Measurements from ENCODE around the gene RAB7A.
A peak's percentile ranks its signal among the peaks of the same experiment; 100 is the strongest.
"Not testable (repeated sequence)": the region's sequence is repeated elsewhere in the genome, so short reads cannot be mapped to it uniquely, and the experiment has no call there.

Gene RAB7A

DNA sequence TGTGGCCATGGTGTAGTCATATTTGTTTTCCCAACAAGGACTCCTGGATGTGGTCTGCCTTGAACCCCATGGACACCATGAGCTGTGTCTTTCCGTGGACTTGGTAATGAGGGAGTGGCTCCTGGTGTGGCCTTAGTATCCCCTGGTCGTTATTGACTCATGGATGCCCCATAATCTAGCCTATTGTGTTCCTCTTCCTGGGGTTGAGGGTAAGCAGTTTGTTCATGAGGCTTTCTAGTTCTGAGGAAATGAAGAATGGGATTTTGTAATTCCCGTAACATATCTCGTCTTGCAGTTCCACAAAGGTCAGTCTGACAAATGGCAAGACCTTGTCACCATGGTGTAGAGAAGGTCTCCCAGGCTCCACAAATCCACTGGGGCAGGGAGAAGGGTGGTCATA is 22.6 kb downstream of the RAB7A start:
- peaks cover 25% of the 10 kb centered on the region for H3K4me1 Mint-ChIP-seq
- CTCF ChIA-PET = interaction anchor here (1.6 kb wide), 1 partner anchor 9 kb away, joined by 3 read pairs; no protein-coding TSS in a partner anchor
- H3K9me3 Mint-ChIP-seq = peaks cover 2% of the 10 kb centered on the region
- H3K27me3 Mint-ChIP-seq = no peaks in the 10 kb centered on the region
- DNase-seq = no peak
- H3K4me3 Mint-ChIP-seq = no peak overlapping the region
- H3K36me3 Mint-ChIP-seq = peaks cover 50% of the 10 kb centered on the region
- H3K27ac Mint-ChIP-seq = no peak overlapping the region

DNA sequence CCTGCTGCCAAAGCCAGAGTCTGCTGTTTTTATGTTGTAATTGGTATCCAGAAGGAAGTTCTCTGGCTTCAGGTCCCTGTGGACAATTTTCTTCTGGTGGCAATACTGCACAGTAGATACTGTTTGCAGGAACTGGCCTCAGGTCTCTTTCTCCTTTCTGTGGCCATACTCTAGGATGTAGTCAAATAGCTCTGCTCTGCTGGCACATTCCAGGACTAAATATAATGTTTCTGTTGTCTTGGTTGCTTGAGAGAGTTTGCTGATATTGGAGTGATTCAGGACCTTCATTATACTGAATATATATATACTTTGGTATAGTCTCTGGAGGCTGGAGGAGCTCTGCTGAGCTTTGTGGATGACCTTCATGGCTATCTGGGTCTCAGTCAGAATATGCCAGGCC is 23.1 kb downstream of the RAB7A start:
- H3K27ac Mint-ChIP-seq = no peak overlapping the region

DNA sequence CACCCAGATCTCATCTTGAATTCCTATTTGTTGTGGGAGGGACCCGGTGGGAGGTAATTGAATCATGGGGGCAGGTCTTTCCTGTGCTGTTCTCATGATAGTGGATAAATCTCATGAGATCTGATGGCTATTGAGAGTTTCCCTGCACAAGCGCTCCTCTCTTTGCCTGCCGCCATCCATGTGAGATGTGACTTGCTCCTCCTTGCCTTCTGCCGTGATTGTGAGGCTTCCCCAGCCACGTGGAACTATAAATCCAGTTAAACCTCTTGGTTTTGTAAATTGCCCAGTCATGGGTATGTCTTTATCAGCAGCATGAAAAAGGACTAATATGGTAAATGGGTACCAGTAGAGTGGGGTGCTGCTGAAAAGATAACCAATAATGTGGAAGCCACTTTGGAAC is 23.6 kb downstream of the RAB7A start:
- CTCF ChIA-PET = interaction anchor here (1.6 kb wide), 1 partner anchor 10 kb away, joined by 3 read pairs; no protein-coding TSS in a partner anchor
- H3K4me3 Mint-ChIP-seq, DNase-seq, H3K27me3 Mint-ChIP-seq, H3K9me3 Mint-ChIP-seq, H3K27ac Mint-ChIP-seq: not testable (repeated sequence)
- Mint-ChIP-seq H3K4me1 (peaks cover 30% of the 10 kb centered on the region), H3K36me3 (peaks cover 44% of the 10 kb centered on the region)

More for the DNA sequence above, 23.1 kb downstream of the RAB7A start:
- Mint-ChIP-seq H3K4me1 (peaks cover 30% of the 10 kb centered on the region), H3K4me3 (no peak overlapping the region), H3K9me3 (peaks cover 2% of the 10 kb centered on the region), H3K36me3 (peaks cover 45% of the 10 kb centered on the region), H3K27me3 (no peaks in the 10 kb centered on the region)
- CTCF ChIA-PET = interaction anchor here (1.6 kb wide), 1 partner anchor 10 kb away, joined by 3 read pairs; no protein-coding TSS in a partner anchor
- DNase-seq = no peak

DNA sequence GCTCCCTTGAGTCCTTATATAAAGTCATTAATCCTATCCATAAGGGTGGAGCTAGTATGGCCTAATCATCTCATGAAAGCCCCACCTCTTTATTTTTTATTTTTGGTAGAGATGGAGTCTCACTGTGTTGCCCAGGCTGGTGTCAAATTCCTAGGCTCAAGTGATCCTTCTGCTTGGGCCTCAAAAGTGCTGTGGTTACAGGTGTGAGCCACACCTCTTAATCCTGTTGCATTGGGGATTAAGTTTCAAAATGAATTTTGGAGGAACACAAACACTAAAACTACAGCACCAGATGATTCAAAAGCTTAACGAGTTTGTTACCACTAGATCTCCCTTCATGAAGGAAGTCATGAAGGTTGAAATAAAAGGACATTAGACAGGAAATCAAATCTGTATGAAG is 27.7 kb downstream of the RAB7A start:
- CTCF ChIA-PET = interaction anchor here (1.0 to 1.7 kb wide), 3 partner anchors 35 to 72 kb away, joined by 3 read pairs; no protein-coding TSS in a partner anchor
- Mint-ChIP-seq H3K4me3 (no peak overlapping the region), H3K27ac (no peak overlapping the region), H3K27me3 (no peaks in the 10 kb centered on the region), H3K36me3 (peaks cover 36% of the 10 kb centered on the region), H3K4me1 (peaks cover 38% of the 10 kb centered on the region), H3K9me3 (peaks cover 2% of the 10 kb centered on the region)
- no peak for DNase-seq

DNA sequence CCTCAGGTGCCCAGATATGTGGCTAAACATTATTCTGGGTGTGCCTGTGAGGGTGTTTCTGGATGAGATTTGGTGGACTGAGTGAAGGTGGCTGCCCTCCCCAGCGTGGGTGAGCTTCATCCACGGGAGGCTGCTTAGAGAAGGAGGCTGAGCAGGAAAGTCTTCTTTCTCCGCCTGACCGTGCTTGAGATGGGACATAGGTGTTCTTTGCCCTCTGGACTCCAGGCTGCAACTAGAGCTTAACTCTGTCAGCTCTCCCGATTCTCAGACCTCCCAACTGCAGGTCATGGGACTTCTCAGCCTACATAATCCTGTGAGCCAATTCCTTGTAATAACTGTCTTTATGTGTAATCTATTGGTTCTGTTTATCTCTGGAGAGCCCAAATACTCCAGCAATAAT is 34.1 kb downstream of the RAB7A start:
- Mint-ChIP-seq H3K9me3 (no peaks in the 10 kb centered on the region), H3K27me3 (no peaks in the 10 kb centered on the region), H3K27ac (no peak overlapping the region), H3K36me3 (peaks cover 16% of the 10 kb centered on the region), H3K4me3 (no peak overlapping the region), H3K4me1 (peaks cover 26% of the 10 kb centered on the region)
- DNase-seq = no peak
- CTCF ChIA-PET = interaction anchor here (1.0 to 1.6 kb wide), 2 partner anchors 35 to 80 kb away, joined by 3 to 4 read pairs; no protein-coding TSS in a partner anchor

DNA sequence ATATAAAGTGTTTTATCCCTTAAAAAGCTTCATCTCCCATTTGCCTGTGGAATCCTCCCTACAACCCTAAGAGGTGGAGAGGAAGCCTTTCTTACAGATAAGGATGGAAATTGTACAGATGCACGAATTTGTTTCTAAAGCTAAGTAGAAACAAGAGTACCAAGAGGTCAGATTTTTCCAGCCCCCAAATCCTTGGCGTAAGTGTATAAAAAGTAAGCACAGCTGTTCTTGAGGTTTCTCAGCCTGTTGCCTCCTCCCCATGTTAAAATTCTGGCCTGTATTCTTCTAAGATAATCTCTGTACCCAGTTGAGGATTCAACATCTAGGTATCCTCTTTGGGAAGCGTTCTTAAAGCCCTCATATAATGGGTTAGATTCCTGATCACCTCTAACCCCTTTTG is 34.9 kb downstream of the RAB7A start:
- peaks cover 20% of the 10 kb centered on the region for H3K36me3 Mint-ChIP-seq
- peaks cover 28% of the 10 kb centered on the region for H3K4me1 Mint-ChIP-seq
- H3K27me3 Mint-ChIP-seq = no peaks in the 10 kb centered on the region
- H3K27ac Mint-ChIP-seq = peak overlapping the region; percentile 12
- CTCF ChIA-PET = interaction anchor here (1.6 kb wide), 1 partner anchor 80 kb away, joined by 4 read pairs; no protein-coding TSS in a partner anchor
- no peak for DNase-seq
- no peak overlapping the region for H3K4me3 Mint-ChIP-seq
- H3K9me3 Mint-ChIP-seq = no peaks in the 10 kb centered on the region

DNA sequence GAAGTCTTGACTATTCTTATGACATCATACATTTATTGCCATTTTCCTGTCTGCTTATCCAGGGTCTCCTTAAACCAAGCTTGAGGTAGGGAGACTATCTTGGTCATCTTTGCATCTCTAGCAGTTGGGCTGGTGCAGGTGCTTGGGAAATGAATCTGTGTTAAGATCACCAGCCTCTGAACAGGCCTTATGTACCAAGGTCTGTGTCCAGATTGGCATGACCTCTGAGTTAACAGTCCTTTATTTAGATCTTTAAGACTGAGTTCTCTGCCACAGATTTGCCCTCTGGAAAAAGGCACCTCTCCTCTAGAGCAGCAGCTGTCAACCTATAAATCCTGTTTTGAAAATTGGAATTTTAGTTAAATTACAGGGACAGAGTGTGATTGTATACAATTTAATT is 35.4 kb downstream of the RAB7A start:
- Mint-ChIP-seq H3K4me3 (no peak overlapping the region), H3K9me3 (no peaks in the 10 kb centered on the region), H3K27me3 (no peaks in the 10 kb centered on the region), H3K36me3 (peaks cover 25% of the 10 kb centered on the region), H3K4me1 (peaks cover 33% of the 10 kb centered on the region), H3K27ac (no peak overlapping the region)
- CTCF ChIA-PET = interaction anchor here (1.6 kb wide), 1 partner anchor 81 kb away, joined by 4 read pairs; no protein-coding TSS in a partner anchor
- no peak for DNase-seq

DNA sequence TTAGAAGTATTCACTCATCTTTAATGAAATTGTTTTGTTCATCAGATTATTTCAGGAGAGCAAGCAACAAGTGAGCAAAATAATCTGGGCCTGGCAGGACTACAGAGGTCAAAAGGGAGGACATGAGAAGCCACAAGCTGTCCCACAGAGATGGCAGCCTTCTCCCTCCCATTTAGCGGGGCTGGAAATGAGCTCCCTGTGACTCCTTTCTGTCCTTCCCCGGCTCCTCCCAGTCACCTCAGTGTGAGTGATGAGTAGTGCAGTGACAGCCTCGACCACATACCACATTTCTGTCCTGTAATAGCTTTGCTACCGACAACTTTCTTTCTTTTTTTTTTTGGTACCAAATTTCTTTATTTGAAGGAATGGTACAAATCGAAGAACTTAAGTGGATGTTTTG is 38.0 kb downstream of the RAB7A start:
- CTCF ChIA-PET = interaction anchor here (1.0 kb wide), 1 partner anchor 34 kb away, joined by 4 read pairs; no protein-coding TSS in a partner anchor
- peaks cover 28% of the 10 kb centered on the region for H3K36me3 Mint-ChIP-seq
- H3K4me1 Mint-ChIP-seq = peaks cover 45% of the 10 kb centered on the region
- no peak for DNase-seq
- no peaks in the 10 kb centered on the region for H3K9me3 Mint-ChIP-seq
- no peak overlapping the region for H3K27ac Mint-ChIP-seq
- H3K27me3 Mint-ChIP-seq = no peaks in the 10 kb centered on the region
- no peak overlapping the region for H3K4me3 Mint-ChIP-seq

DNA sequence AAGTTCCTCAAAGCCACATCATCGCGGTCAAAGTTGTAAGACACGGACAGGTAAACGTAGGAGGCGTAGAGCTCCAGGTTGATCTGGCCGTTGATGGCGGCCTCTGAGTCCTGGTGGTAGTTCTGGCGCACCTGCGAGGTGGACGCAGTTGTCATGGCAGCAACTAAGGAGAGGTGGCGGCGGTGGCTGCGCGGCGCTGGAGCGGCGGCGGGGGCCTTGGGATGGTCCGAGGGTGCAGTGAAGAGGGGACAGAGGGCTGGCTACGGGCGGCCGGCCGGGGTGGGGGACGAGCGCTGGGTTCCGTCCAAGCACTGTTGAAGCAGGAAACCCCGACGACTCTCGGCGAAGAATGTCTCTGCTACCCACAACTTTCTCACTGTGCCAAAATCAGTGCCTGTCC is 38.9 kb downstream of the RAB7A start:
- DNase-seq = no peak
- Mint-ChIP-seq H3K4me1 (peaks cover 46% of the 10 kb centered on the region), H3K4me3 (no peak overlapping the region), H3K36me3 (peaks cover 31% of the 10 kb centered on the region), H3K27me3 (no peaks in the 10 kb centered on the region), H3K9me3 (no peaks in the 10 kb centered on the region), H3K27ac (no peak overlapping the region)
- CTCF ChIA-PET = no interaction called here

DNA sequence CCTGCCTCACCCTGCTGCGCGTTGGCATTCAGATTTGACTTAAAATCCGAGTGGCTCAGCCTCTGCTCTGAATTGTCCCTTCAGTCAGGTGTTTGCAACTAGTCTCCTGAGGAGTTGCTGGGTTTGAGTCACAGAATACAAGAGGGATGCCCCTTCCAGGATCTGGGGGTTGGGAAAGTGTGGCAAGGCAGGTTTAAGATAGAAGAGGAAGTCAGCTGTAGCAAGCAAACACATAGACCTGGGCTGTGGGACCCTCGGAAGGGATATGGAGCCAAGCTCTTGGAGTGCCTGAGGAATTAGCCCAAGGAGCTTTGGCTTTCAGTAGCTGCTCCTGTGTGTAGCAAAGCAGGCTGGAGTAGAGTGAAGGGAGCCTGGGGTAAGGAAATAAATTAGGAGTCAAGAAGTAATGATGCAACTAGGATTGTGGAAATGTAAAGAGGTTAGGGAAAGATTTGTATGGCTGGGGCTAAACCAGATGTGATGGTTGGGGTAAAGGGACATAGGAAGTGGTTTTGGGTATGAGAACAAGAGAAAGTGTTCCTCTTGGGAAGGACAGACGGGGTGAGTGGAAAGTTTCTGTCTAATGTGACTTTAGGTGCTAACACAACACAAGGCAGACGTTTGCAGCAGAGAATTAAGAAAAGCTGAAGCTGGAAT is 41.2 kb downstream of the RAB7A start:
- Mint-ChIP-seq H3K27me3 (no peaks in the 10 kb centered on the region), H3K27ac (no peak overlapping the region), H3K4me1 (peaks cover 45% of the 10 kb centered on the region), H3K36me3 (peaks cover 38% of the 10 kb centered on the region), H3K9me3 (no peaks in the 10 kb centered on the region), H3K4me3 (no peak overlapping the region)
- no peak for DNase-seq
- CTCF ChIA-PET = interaction anchor here (1.2 kb wide), 1 partner anchor 20 kb away, joined by 3 read pairs; no protein-coding TSS in a partner anchor

DNA sequence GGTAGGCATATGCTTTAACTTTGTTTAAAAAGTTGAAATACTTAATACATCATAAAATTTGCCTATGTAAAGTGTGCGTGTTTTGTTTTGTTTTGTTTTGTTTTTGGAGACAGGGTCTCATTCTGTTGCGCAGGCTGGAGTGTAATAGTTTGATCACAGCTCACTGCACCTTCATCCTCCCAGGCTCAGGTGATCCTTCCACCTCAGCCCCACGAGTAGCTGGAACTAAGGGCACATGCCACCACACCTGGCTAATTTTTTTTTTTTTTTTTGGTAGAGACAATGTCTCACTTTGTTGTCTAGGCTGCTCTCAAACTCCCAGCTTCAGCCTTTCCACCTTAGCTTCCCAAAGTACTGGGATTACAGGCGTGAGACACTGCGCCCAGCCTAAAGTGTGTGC is 42.5 kb downstream of the RAB7A start:
- no peak overlapping the region for H3K27ac Mint-ChIP-seq
- no peak overlapping the region for H3K4me3 Mint-ChIP-seq
- H3K36me3 Mint-ChIP-seq = peaks cover 44% of the 10 kb centered on the region
- CTCF ChIA-PET = interaction anchor here (1.1 to 1.2 kb wide), 2 partner anchors 19 to 43 kb away, joined by 3 read pairs; no protein-coding TSS in a partner anchor
- DNase-seq = no peak
- peaks cover 45% of the 10 kb centered on the region for H3K4me1 Mint-ChIP-seq
- peaks cover 3% of the 10 kb centered on the region for H3K9me3 Mint-ChIP-seq
- H3K27me3 Mint-ChIP-seq = no peaks in the 10 kb centered on the region

DNA sequence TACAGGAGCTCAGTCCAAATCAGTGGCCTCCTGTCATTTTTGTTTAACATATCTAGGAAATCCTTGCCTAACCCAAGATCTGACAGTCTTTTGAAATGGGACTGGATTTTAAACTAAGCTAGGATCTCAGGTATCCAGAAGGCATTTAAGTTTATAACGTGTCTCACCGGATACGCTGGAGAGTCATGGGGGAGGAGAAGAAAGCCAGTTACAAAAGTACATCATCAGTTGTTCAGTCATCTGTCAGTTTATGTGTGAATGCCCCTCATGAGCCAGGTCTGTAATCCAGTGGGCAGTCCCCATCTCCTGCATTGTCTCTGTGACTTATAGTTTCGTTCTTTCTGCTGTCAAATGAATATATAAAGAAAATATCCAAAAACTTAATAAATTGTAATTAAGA is 44.4 kb downstream of the RAB7A start:
- H3K36me3 Mint-ChIP-seq = peaks cover 36% of the 10 kb centered on the region
- no peak overlapping the region for H3K27ac Mint-ChIP-seq
- peaks cover 3% of the 10 kb centered on the region for H3K9me3 Mint-ChIP-seq
- CTCF ChIA-PET = interaction anchor here (1.2 to 2.1 kb wide), 2 partner anchors 13 to 89 kb away, joined by 3 to 6 read pairs; no protein-coding TSS in a partner anchor
- no peaks in the 10 kb centered on the region for H3K27me3 Mint-ChIP-seq
- H3K4me3 Mint-ChIP-seq = no peak overlapping the region
- peaks cover 51% of the 10 kb centered on the region for H3K4me1 Mint-ChIP-seq
- DNase-seq = no peak

DNA sequence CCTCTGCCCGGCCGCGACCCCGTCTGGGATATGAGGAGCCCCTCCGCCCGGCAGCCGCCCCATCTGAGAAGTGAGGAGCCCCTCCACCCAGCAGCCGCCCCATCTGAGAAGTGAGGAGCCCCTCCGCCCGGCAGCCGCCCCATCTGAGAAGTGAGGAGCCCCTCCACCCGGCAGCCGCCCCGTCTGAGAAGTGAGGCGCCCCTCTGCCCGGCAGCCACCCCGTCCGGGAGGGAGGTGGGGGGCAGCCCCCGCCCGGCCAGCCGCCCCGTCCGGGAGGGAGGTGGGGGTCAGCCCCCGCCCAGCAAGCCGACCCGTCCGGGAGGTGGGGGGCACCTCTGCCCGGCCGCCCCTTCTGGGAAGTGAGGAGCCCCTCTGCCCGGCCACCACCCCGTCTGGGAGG is 47.2 kb downstream of the RAB7A start:
- H3K9me3 Mint-ChIP-seq, H3K4me3 Mint-ChIP-seq, H3K27me3 Mint-ChIP-seq, DNase-seq, CTCF ChIA-PET, H3K27ac Mint-ChIP-seq: not testable (repeated sequence)
- Mint-ChIP-seq H3K36me3 (peaks cover 33% of the 10 kb centered on the region), H3K4me1 (peaks cover 48% of the 10 kb centered on the region)

DNA sequence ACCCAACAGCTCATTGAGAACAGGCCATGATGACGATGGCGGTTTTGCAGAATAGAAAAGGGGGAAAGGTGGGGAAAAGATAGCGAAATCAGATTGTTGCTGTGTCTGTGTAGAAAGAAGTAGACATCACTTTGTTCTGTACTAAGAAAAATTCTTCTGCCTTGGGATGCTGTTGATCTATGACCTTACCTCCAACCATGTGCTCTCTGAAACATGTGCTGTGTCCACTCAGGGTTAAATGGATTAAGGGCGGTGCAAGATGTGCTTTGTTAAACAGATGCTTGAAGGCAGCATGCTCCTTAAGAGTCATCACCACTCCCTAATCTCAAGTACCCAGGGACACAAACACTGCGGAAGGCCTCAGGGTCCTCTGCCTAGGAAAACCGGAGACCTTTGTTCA is 47.6 kb downstream of the RAB7A start:
- DNase-seq, CTCF ChIA-PET, H3K9me3 Mint-ChIP-seq, H3K4me3 Mint-ChIP-seq, H3K27me3 Mint-ChIP-seq, H3K27ac Mint-ChIP-seq: not testable (repeated sequence)
- H3K36me3 Mint-ChIP-seq = peaks cover 32% of the 10 kb centered on the region
- H3K4me1 Mint-ChIP-seq = peaks cover 47% of the 10 kb centered on the region

DNA sequence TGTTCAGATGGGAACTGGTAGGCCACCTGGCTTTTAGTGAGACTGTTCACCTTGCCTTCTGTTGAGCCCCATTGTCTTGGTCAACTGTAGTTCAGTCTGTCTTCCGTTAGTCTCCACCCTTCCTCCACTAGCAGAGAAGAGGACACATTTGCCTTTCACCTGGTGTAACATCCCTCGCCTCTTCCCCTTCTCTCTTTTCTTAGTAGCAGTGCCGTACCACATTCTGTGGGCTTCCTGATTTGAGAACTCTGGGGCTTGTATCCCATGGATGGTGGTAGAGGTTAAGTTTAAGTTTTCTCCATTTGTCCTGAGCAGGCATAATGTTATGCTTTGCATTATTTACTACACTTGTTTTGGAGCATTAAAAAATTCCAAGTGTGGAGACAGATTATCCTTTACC is 49.3 kb downstream of the RAB7A start:
- Mint-ChIP-seq H3K4me3 (no peak overlapping the region), H3K4me1 (peaks cover 49% of the 10 kb centered on the region), H3K27me3 (no peaks in the 10 kb centered on the region), H3K9me3 (peaks cover 3% of the 10 kb centered on the region), H3K36me3 (peaks cover 30% of the 10 kb centered on the region), H3K27ac (no peak overlapping the region)
- CTCF ChIA-PET = no interaction called here
- DNase-seq = no peak
